ENCODE results near the gene ADCY5.

GRCh38 chr3:123246866-123247265 lies 202.0 kb downstream of the ADCY5 start:
- no peak for TF ChIP-seq YY1 (IDR thresholded peaks at IDR 0.05; ENCODE audit: insufficient read depth, insufficient read length)
- no peak for TF ChIP-seq ZNF274 (IDR thresholded peaks at IDR 0.05; ENCODE audit: low read depth, low read length)

Measured in NT2/D1 (cell line).